Type B pancreatic cell (in vitro differentiated cells): ENCODE measurements around the gene TDRD3. TPM values are rescaled to one million over a fixed set of nuclear protein-coding genes. Genes with fewer than 3 reads are reported as not detected.

ENCODE experiments used
- DNase-seq: peaks from one replicate; pipeline ENCODE4 v3.0.0; 2021; ENCODE audit warnings: mixed read lengths; ENCODE audit not compliant: unreplicated experiment; ENCODE audit errors: extremely low spot score
- H3K27ac Mint-ChIP-seq: 2 replicates; pipeline ENCODE4 v1.8.0; 2021; ENCODE audit warnings: mild to moderate bottlenecking, mixed read lengths
- H3K27me3 Mint-ChIP-seq: 2 replicates; pipeline ENCODE4 v1.8.0; 2021; ENCODE audit warnings: mixed read lengths
- H3K36me3 Mint-ChIP-seq: 2 replicates; pipeline ENCODE4 v1.8.0; 2021; ENCODE audit warnings: mixed read lengths
- H3K4me1 Mint-ChIP-seq: one replicate; pipeline ENCODE4 v1.8.0; 2021; ENCODE audit warnings: mixed read lengths; ENCODE audit not compliant: unreplicated experiment
- H3K4me3 Mint-ChIP-seq: 2 replicates; pipeline ENCODE4 v1.8.0; 2021; ENCODE audit warnings: mild to moderate bottlenecking, mixed read lengths
- H3K9me3 Mint-ChIP-seq: 2 replicates; pipeline ENCODE4 v1.8.0; 2021; ENCODE audit warnings: mixed read lengths
- CTCF ChIP-seq: fragments of 200-600 bp; sonication (generic); conservative IDR thresholded peaks from 2 replicates; pipeline ENCODE4 v1.5.0; 2021; ENCODE audit warnings: antibody characterized with exemption, mild to moderate bottlenecking
- total RNA-seq: library from RNA; stranded (reverse); gene quantifications from 2 replicates; pipeline ENCODE4 v1.2.1, GENCODE V29; 2021; ENCODE audit warnings: low replicate concordance

The TDRD3 gene
- total RNA-seq, 1 donor from 2014 or later, result 30.1 TPM

DNA sequence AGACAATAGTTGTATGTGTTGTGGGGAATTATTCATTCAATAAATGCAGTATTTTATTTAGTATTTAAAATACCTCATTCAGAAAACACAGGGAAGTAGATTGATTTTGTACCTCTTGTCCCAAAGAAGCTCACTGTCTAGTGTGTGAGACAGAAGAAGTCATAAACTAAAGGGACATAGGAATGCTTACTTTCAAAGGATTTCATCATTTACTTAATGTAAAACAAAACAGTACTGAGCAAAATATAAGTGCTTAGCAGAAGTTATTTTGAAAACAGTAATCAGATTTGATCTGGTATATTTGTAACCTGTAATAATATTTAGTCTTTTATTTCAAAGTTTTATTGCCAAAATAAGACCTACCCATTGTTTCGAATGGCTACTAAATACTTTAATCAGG, 117.9 kb downstream of the TDRD3 start:
- Mint-ChIP-seq H3K36me3 (peaks cover 34% of the 10 kb centered on the region), H3K4me3 (no peak overlapping the region), H3K9me3 (peaks cover 9% of the 10 kb centered on the region), H3K27me3 (no peaks in the 10 kb centered on the region), H3K4me1 (no peaks in the 10 kb centered on the region), H3K27ac (no peak overlapping the region)
- no peak for DNase-seq
- no peak for TF ChIP-seq CTCF

DNA sequence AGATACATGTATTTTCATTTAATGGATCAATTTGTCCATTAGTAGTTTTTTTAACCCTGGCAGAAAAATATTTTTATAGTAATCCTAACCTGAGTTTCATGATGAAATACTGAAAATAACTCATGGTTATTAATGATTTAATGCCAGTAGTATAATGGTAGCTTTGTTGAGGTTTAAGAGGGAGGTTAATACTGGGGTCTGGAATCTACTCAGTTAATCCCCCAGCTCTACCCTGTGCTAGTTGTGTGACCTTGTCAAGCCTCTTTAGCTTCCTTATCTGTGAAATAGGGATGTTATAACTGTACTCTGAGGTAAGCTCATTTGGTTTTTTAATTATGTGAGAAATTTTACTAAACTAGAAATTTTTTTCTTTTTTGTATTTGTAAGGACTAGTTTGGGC, 122.5 kb downstream of the TDRD3 start:
- Mint-ChIP-seq H3K27me3 (no peaks in the 10 kb centered on the region), H3K9me3 (no peaks in the 10 kb centered on the region), H3K27ac (no peak overlapping the region), H3K4me3 (no peak overlapping the region), H3K36me3 (peaks cover 12% of the 10 kb centered on the region), H3K4me1 (no peaks in the 10 kb centered on the region)
- no peak for DNase-seq
- no peak for TF ChIP-seq CTCF

- no peaks in the 10 kb centered on the region for H3K9me3 Mint-ChIP-seq
- H3K27ac Mint-ChIP-seq, result no peak overlapping the region
- no peak for DNase-seq
- no peaks in the 10 kb centered on the region for H3K27me3 Mint-ChIP-seq
- no peak for TF ChIP-seq CTCF
- no peak overlapping the region for H3K4me3 Mint-ChIP-seq
- peaks cover 6% of the 10 kb centered on the region for H3K36me3 Mint-ChIP-seq
- no peaks in the 10 kb centered on the region for H3K4me1 Mint-ChIP-seq
Observed at GRCh38 chr13:60520902-60521569, 124.0 kb downstream of the TDRD3 start.

DNA sequence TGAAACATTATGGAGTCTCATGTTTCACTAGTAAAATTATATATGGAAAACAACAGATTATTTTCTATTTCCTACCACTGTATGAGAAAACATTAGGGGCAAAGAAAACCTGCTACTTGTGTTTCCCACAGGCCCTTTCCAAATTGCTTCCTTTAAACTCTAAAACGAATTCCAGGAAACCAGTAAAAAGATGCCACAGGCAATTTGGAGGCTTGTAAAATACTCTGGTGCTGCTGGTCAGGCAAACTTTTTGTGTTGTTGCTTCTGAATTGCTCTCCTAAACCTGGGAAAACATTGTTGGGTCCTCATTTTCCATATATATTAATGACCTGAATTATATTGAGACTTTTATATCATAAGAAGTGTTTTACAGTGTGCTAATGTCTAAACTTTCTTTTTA, 141.5 kb downstream of the TDRD3 start:
- no peaks in the 10 kb centered on the region for H3K9me3 Mint-ChIP-seq

GRCh38 chr13:60540276-60540675, 143.3 kb downstream of the TDRD3 start:
- H3K4me3 Mint-ChIP-seq, result no peak overlapping the region
- peaks cover 10% of the 10 kb centered on the region for H3K36me3 Mint-ChIP-seq
- no peak for DNase-seq
- H3K9me3 Mint-ChIP-seq, result no peaks in the 10 kb centered on the region
- no peaks in the 10 kb centered on the region for H3K27me3 Mint-ChIP-seq
- H3K4me1 Mint-ChIP-seq, result no peaks in the 10 kb centered on the region
- H3K27ac Mint-ChIP-seq, result no peak overlapping the region
- TF ChIP-seq CTCF, result no peak

More for the DNA sequence above, 141.5 kb downstream of the TDRD3 start:
- DNase-seq, result no peak
- Mint-ChIP-seq H3K36me3 (peaks cover 10% of the 10 kb centered on the region), H3K4me1 (no peaks in the 10 kb centered on the region), H3K27ac (no peak overlapping the region), H3K4me3 (no peak overlapping the region), H3K27me3 (no peaks in the 10 kb centered on the region)
- TF ChIP-seq CTCF, result no peak
